HepG2 (cell line): Measurements from ENCODE around the gene XPC. TPM values are rescaled to one million over a fixed set of nuclear protein-coding genes. Genes with fewer than 3 reads are reported as not detected.

ENCODE experiments used
- ATAC-seq: fragments of 200-7000 bp; cut with Tn5 transposase; 3 replicates; pipeline ENCODE4 v1.9.1; 2020; ENCODE audit warnings: mild to moderate bottlenecking, moderate library complexity
- BruUV-seq: library from RNA; stranded (reverse); fragments of 400-500 nt; replicated peaks from 2 replicates; lab custom pipeline; 2021; lab: Mats Ljungman, UMichigan
- CTCF ChIA-PET: fragments of 300-600 bp; formaldehyde crosslinking; extraction: SDS; loops from one replicate; lab custom pipeline; 2021; ENCODE audit warnings: low total read pairs, inconsistent platforms, low intra/inter-chr PET ratio; lab: Yijun Ruan, JAX
- POLR2A ChIA-PET: fragments of 350-600 bp; sonication (Branson Sonifier 250); formaldehyde crosslinking; loops from one replicate; lab custom pipeline; 2020; ENCODE audit warnings: antibody characterized with exemption, inconsistent platforms; lab: Yijun Ruan, JAX
- DNase-seq: peaks from one replicate; pipeline ENCODE4 v3.0.0-alpha.2; 2015; ENCODE audit warnings: low spot score
- FAIRE-seq: peaks from 3 replicates; lab custom pipeline; 2011; peaks lifted over from hg19 to GRCh38; lab: Jason Lieb, UNC
- H2AFZ ChIP-seq: one replicate; pipeline ENCODE4 v1.6.1; 2011; ENCODE audit warnings: low read length, inconsistent platforms
- H3K27ac ChIP-seq: fragments of 300-600 bp; 3 replicates; pipeline ENCODE4 v1.8.0; 2011; ENCODE audit warnings: mixed run types, mild to moderate bottlenecking, mixed read lengths, low read length, inconsistent platforms; ENCODE audit not compliant: insufficient read depth; ENCODE audit errors: extremely low read length
- H3K27me3 ChIP-seq, 2 experiments: fragments of 200-600 bp in 1 of 2; 2 replicates in 1 of 2; 3 replicates in 1 of 2; pipeline versions ENCODE4 v1.6.0 to v1.8.0; 2011; ENCODE audit warnings: low read length in 2 of 2, mild to moderate bottlenecking in 2 of 2, moderate library complexity in 2 of 2, inconsistent platforms in 1 of 2; ENCODE audit not compliant: insufficient read depth in 2 of 2, control insufficient read depth in 1 of 2
- H3K36me3 ChIP-seq, 2 experiments: fragments of 200-600 bp in 1 of 2; replicated peaks in 1 of 2; 2 replicates in 1 of 2; 3 replicates in 1 of 2; pipeline versions ENCODE4 v1.5.1 to v1.8.0; 2011; ENCODE audit warnings: low read length in 2 of 2, inconsistent platforms in 1 of 2; ENCODE audit not compliant: insufficient read depth in 2 of 2, control insufficient read depth in 1 of 2
- H3K4me1 ChIP-seq: 2 replicates; pipeline ENCODE4 v1.5.1; 2012; ENCODE audit warnings: low read length, inconsistent platforms; ENCODE audit not compliant: insufficient read depth
- H3K4me2 ChIP-seq: 2 replicates; pipeline ENCODE4 v1.6.0; 2011; ENCODE audit warnings: low read depth, low read length, inconsistent platforms
- H3K4me3 ChIP-seq, 3 experiments: fragments of 200-600 bp in 1 of 3; sonication (generic), shearing (Covaris generic) in 1 of 3; replicated peaks in 1 of 3; 2 replicates each; pipeline ENCODE4 v1.5.1; 2011 to 2016; ENCODE audit warnings: low read length in 3 of 3, inconsistent platforms in 2 of 3, low read depth in 2 of 3, mild to moderate bottlenecking in 2 of 3, control low read depth in 1 of 3, mixed read lengths in 1 of 3; ENCODE audit not compliant: insufficient read depth in 1 of 3
- H3K79me2 ChIP-seq: one replicate; pipeline ENCODE4 v1.6.1; 2011; ENCODE audit warnings: low read length, inconsistent platforms; ENCODE audit not compliant: insufficient read depth
- H3K9ac ChIP-seq: 2 replicates; pipeline ENCODE4 v1.6.0; 2011; ENCODE audit warnings: mild to moderate bottlenecking, low read depth, low read length, inconsistent platforms; ENCODE audit not compliant: insufficient read depth
- H3K9me3 ChIP-seq: 2 replicates; pipeline ENCODE4 v1.5.1; 2012; ENCODE audit warnings: mild to moderate bottlenecking, low read length
- H4K20me1 ChIP-seq: 2 replicates; pipeline ENCODE4 v1.6.0; 2011; ENCODE audit warnings: inconsistent platforms, mild to moderate bottlenecking, low read length, moderate library complexity; ENCODE audit not compliant: insufficient read depth
- AGO2 ChIP-seq: fragments of 200-400 bp; formaldehyde crosslinking; optimal IDR thresholded peaks from 2 replicates; pipeline ENCODE3; 2017; ENCODE audit warnings: mild to moderate bottlenecking, low read depth, low read length, moderate library complexity
- WGBS: methylation state at CpG from one replicate; pipeline ENCODE4 v1.1.6; 2017; ENCODE audit warnings: low lambda C conversion rate; 5-methylcytosine and 5-hydroxymethylcytosine counted together
- in situ Hi-C: cut with HindIII; loops from 2 replicates; pipeline ENCODE4 v1.10.0; 2017; ENCODE audit warnings: low pct_unique_long_range_greater_than_20kb; ENCODE audit not compliant: extremely low pct_ligation_motif_present
- intact Hi-C: fragments of 100-400 bp; cut with micrococcal nuclease; formaldehyde crosslinking; loops from one replicate; pipeline ENCODE4 v1.10.0; 2022; ENCODE audit not compliant: unreplicated experiment
- polyA plus RNA-seq, 8 experiments: library from polyadenylated mRNA; depleted of rRNA in 3 of 8; stranded (reverse) in 7 of 8; unstranded in 1 of 8; fragments of >200 nt; fragmentation: Illumina TruSeq in 4 of 8; extraction: Trizol in 4 of 8; gene quantifications; 2 replicates each; pipeline versions ENCODE4 v1.2.1 to v1.2.3, GENCODE V29; 2011 to 2016; ENCODE audit warnings: low read depth in 4 of 8, missing spikeins in 1 of 8, mixed read lengths in 1 of 8; ENCODE audit not compliant: insufficient read depth in 1 of 8
- total RNA-seq, 5 experiments: library from RNA; depleted of rRNA; stranded (reverse); fragments of >200 nt; fragmentation: Illumina TruSeq; extraction: Trizol; gene quantifications; 2 replicates each; pipeline ENCODE4 v1.2.3, GENCODE V29; 2016; ENCODE audit warnings: low read depth in 1 of 5
- TF ChIP-seq, protein P1 (sequence below): sonication (generic); formaldehyde crosslinking; IDR thresholded peaks from one replicate; pipeline ENCODE4 v1.5.1; 2020; ENCODE audit warnings: mild to moderate bottlenecking, missing genetic modification reagents; ENCODE audit errors: not compliant biosample characterization

Gene XPC
- total and polyA plus RNA-seq, 2 of the 13 experiments (the other 11 are each of a cell fraction or from before 2014, with no cell fraction given) = 9.4 to 24.1 TPM

DNA sequence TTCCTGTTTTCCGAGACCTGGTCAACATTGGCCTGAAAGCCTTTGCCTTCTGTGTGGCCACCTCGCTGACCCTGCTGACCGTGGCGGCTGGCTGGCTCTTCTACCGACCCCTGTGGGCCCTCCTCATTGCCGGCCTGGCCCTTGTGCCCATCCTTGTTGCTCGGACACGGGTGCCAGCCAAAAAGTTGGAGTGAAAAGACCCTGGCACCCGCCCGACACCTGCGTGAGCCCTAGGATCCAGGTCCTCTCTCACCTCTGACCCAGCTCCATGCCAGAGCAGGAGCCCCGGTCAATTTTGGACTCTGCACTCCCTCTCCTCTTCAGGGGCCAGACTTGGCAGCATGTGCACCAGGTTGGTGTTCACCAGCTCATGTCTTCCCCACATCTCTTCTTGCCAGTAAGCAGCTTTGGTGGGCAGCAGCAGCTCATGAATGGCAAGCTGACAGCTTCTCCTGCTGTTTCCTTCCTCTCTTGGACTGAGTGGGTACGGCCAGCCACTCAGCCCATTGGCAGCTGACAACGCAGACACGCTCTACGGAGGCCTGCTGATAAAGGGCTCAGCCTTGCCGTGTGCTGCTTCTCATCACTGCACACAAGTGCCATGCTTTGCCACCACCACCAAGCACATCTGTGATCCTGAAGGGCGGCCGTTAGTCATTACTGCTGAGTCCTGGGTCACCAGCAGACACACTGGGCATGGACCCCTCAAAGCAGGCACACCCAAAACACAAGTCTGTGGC is 36.6 kb downstream of the XPC start:
- H3K4me3 ChIP-seq = no peak overlapping the region
- no peaks in the 10 kb centered on the region; the same call in 1 of the 2 replicates for H4K20me1 ChIP-seq
- no peak overlapping the region for H3K4me2 ChIP-seq
- DNase-seq = no peak
- in situ Hi-C loops = no loop called here
- peaks cover 14 to 42% of the 10 kb centered on the region in 2 experiments; a peak in 4 of 5 replicates for H3K36me3 ChIP-seq
- H3K4me1 ChIP-seq = peaks cover 20% of the 10 kb centered on the region
- H2AFZ ChIP-seq = no peak overlapping the region
- CTCF ChIA-PET = no interaction called here
- no peak overlapping the region for H3K27ac ChIP-seq
- no peaks in the 10 kb centered on the region for H3K79me2 ChIP-seq
- peak; percentile 63 for TF ChIP-seq AGO2
- TF ChIP-seq, protein P1, sequence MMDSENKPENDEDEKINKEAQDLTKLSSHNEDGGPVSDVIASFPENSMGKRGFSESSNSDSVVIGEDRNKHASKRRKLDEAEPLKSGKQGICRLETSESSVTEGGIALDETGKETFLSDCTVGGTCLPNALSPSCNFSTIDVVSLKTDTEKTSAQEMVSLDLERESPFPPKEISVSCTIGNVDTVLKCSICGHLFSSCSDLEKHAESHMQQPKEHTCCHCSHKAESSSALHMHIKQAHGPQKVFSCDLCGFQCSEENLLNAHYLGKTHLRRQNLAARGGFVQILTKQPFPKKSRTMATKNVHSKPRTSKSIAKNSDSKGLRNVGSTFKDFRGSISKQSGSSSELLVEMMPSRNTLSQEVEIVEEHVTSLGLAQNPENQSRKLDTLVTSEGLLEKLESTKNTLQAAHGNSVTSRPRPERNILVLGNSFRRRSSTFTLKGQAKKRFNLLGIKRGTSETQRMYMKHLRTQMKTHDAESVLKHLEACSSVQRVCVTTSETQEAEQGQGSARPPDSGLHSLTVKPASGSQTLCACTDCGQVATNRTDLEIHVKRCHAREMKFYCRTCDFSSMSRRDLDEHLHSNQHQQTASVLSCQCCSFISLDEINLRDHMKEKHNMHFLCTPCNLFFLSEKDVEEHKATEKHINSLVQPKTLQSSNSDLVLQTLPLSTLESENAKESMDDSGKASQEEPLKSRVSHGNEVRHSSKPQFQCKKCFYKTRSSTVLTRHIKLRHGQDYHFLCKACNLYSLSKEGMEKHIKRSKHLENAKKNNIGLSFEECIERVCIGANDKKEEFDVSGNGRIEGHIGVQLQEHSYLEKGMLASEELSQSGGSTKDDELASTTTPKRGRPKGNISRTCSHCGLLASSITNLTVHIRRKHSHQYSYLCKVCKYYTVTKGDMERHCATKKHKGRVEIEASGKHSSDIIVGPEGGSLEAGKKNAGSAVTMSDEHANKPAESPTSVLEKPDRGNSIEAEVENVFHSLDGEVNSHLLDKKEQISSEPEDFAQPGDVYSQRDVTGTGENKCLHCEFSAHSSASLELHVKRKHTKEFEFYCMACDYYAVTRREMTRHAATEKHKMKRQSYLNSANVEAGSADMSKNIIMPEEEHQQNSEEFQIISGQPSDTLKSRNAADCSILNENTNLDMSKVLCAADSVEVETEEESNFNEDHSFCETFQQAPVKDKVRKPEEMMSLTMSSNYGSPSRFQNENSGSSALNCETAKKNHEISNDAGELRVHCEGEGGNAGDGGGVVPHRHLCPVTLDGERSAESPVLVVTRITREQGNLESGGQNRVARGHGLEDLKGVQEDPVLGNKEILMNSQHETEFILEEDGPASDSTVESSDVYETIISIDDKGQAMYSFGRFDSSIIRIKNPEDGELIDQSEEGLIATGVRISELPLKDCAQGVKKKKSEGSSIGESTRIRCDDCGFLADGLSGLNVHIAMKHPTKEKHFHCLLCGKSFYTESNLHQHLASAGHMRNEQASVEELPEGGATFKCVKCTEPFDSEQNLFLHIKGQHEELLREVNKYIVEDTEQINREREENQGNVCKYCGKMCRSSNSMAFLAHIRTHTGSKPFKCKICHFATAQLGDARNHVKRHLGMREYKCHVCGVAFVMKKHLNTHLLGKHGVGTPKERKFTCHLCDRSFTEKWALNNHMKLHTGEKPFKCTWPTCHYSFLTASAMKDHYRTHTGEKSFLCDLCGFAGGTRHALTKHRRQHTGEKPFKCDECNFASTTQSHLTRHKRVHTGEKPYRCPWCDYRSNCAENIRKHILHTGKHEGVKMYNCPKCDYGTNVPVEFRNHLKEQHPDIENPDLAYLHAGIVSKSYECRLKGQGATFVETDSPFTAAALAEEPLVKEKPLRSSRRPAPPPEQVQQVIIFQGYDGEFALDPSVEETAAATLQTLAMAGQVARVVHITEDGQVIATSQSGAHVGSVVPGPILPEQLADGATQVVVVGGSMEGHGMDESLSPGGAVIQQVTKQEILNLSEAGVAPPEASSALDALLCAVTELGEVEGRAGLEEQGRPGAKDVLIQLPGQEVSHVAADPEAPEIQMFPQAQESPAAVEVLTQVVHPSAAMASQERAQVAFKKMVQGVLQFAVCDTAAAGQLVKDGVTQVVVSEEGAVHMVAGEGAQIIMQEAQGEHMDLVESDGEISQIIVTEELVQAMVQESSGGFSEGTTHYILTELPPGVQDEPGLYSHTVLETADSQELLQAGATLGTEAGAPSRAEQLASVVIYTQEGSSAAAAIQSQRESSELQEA (CRISPR knock-in tag) = no peak
- TF ChIP-seq, all 625 proteins: peak for 1
- no TSS peak for BruUV-seq
- H3K27me3 ChIP-seq = no peaks in the 10 kb centered on the region
- no peak overlapping the region for H3K9ac ChIP-seq
- 96% methylated on average over 19 of the region's 19 CpGs for WGBS
- H3K9me3 ChIP-seq = no peaks in the 10 kb centered on the region
- no peak for ATAC-seq
- POLR2A ChIA-PET = interaction anchor here (0.8 to 2.5 kb wide), 2 partner anchors 17 to 37 kb away, joined by 3 to 16 read pairs; partner anchors contain the start of genes CHCHD4, LSM3, TMEM43 and XPC
- no peak for FAIRE-seq
- intact Hi-C loops = no loop called here
